ENCODE results near the gene PSMB8.

DNA sequence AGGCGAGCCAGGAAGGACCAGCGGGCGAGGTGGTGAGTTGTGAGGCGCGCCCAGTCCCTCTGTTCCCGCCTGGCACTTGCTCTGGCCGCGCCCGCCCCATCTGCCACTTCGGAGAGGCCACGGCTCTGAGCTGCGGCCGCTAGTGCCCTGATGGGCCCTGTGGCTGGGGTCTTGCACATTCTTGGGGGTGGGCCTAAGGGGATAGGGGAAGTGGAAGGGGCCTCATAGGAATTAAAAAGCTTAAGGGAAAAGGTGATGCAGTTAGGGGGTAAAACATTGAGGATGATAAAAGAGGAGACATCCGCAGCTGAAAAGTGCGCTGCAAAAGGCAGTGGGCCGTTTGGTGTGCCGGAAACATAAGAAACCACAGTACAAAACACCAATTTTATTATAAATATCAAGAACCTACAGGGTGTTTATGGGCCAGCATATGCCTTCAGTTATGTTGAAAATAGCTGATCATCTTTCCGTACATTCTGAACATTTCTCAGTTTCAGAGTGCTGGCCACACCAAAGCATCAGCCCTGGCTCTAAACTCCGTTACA, 1.1 kb upstream of the PSMB8 start:
- TF ChIP-seq, protein P1, sequence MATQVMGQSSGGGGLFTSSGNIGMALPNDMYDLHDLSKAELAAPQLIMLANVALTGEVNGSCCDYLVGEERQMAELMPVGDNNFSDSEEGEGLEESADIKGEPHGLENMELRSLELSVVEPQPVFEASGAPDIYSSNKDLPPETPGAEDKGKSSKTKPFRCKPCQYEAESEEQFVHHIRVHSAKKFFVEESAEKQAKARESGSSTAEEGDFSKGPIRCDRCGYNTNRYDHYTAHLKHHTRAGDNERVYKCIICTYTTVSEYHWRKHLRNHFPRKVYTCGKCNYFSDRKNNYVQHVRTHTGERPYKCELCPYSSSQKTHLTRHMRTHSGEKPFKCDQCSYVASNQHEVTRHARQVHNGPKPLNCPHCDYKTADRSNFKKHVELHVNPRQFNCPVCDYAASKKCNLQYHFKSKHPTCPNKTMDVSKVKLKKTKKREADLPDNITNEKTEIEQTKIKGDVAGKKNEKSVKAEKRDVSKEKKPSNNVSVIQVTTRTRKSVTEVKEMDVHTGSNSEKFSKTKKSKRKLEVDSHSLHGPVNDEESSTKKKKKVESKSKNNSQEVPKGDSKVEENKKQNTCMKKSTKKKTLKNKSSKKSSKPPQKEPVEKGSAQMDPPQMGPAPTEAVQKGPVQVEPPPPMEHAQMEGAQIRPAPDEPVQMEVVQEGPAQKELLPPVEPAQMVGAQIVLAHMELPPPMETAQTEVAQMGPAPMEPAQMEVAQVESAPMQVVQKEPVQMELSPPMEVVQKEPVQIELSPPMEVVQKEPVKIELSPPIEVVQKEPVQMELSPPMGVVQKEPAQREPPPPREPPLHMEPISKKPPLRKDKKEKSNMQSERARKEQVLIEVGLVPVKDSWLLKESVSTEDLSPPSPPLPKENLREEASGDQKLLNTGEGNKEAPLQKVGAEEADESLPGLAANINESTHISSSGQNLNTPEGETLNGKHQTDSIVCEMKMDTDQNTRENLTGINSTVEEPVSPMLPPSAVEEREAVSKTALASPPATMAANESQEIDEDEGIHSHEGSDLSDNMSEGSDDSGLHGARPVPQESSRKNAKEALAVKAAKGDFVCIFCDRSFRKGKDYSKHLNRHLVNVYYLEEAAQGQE (tag by site-specific recombination; IDR thresholded peaks at IDR 0.05), result no peak
- TF ChIP-seq ZNF274 (IDR thresholded peaks at IDR 0.05; ENCODE audit: low read length) (no peak), ZNF274 (tag by site-specific recombination; IDR thresholded peaks at IDR 0.05; ENCODE audit: borderline replicate concordance) (no peak), TSHZ1 (tag by site-specific recombination; IDR thresholded peaks at IDR 0.05; ENCODE audit: borderline replicate concordance) (no peak), TRIM28 (IDR thresholded peaks at IDR 0.05; ENCODE audit: borderline replicate concordance, low read length) (no peak)
